Colon (tissue), 2 donors: Measurements from ENCODE around the gene PTGR2.
"Not testable (repeated sequence)": the region's sequence is repeated elsewhere in the genome, so short reads cannot be mapped to it uniquely, and the experiment has no call there.

Experiments
- FAIRE-seq: peaks from 2 replicates; lab custom pipeline; 2012; peaks lifted over from hg19 to GRCh38; lab: Jason Lieb, UNC
- donor health status: control.
- donor health status: control.

PTGR2 gene

GRCh38 chr14:73833530-73834260, 17.9 kb upstream of the PTGR2 start:
- no peak for FAIRE-seq

DNA sequence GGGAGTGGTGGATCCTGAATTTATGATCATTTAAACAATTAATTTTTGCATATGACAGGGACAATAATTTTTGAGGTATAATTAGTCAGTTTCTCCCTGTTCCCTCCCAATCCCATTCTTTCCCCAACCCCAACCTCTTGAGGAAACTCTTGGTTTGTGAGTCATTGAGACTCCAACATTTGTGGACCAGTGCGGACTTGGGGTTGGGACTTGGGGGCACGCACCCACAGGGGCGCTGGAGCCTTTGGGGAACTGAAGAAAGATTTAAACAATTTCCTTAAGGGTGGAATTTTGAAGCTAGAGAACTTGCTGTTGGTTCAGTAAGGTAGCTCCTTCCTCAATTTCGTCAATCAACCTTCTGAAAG, 17.4 kb upstream of the PTGR2 start:
- no peak for FAIRE-seq

- FAIRE-seq: not testable (repeated sequence)
Measured at GRCh38 chr14:73838293-73839034, 13.2 kb upstream of the PTGR2 start.

DNA sequence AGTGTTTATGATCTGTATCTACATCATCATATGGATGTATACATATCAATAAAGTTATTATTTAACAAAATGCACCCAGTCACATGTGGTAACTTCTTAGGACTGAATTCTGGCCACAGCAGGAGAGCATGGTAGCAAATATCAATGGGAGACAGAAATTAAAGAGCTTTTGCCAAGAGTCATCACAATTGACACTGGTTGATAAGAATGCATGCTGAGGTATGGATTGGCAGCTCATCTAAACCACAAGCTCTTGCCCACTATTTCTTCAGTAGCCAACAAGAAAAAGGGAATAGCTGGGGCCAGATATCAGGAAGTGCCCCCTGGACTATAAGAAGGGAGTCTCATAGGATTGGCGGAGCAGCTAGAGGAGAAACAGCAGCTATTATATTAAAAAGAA, 9.4 kb upstream of the PTGR2 start:
- FAIRE-seq: no peak

GRCh38 chr14:73842851-73843250, 8.8 kb upstream of the PTGR2 start:
- no peak for FAIRE-seq

- no peak for FAIRE-seq
Measured at GRCh38 chr14:73843296-73843695, 8.3 kb upstream of the PTGR2 start.

DNA sequence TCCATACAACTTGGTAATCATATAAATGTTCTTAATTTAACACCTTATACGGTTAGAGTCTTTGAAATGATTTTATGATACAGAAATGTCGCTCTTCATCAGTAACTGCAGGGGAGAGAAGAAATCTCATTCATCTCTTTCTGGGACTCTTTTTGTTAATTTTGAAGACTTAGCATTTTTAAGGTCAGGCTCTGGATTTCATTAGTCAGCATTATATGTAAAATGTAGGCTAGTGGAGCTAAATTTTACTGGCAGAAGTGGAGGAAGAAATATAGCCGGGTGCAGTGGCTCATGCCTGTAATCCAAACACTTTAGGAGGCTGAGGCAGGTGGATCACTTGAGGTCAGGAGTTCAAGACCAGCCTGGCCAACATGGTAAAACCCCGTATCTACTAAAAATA, 4.7 kb upstream of the PTGR2 start:
- no peak for FAIRE-seq

DNA sequence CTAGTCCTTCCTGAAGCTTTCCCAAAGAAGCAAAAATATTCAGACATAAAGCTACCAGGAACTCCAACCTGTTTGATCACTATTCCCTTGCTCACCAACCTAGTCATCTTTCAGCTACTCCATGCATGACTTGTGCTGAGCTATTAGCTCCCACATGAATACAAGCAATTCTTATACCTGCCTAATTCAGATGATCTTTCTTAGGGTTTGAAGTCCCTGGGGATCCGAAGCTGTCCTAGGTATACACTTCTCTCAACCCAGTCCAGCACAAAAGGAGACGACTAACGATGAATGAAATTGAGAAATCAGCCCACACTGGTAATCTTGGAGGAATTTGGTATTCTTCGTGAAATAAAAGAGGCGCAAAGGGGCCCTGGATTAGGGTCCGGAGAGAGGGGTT, 631 bp upstream of the PTGR2 start:
- no peak for FAIRE-seq

- FAIRE-seq: no peak
Measured at GRCh38 chr14:73859145-73859544, 7.5 kb downstream of the PTGR2 start.

- no peak for FAIRE-seq
Measured at GRCh38 chr14:73861073-73861472, 9.4 kb downstream of the PTGR2 start.

DNA sequence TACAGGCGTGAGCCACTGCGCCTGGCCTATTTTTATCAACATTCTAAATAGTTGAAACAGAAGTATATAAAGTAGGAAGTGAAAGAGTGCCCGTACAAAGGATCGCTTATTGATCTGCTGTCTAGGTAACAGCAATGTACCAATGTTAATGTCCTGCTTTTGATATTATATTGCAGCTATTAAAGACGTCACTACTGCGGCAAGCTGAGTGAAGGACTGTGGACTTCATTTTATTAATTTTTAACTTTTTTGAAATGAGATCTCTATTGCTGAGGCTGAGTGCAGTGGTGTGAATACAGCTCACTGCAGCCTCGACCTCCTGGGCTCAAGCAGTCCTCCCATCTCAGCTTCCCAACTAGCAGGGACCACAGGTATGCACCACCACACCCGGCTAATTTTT, 10.8 kb downstream of the PTGR2 start:
- no peak for FAIRE-seq

GRCh38 chr14:73863209-73863608, 11.6 kb downstream of the PTGR2 start:
- FAIRE-seq: no peak

DNA sequence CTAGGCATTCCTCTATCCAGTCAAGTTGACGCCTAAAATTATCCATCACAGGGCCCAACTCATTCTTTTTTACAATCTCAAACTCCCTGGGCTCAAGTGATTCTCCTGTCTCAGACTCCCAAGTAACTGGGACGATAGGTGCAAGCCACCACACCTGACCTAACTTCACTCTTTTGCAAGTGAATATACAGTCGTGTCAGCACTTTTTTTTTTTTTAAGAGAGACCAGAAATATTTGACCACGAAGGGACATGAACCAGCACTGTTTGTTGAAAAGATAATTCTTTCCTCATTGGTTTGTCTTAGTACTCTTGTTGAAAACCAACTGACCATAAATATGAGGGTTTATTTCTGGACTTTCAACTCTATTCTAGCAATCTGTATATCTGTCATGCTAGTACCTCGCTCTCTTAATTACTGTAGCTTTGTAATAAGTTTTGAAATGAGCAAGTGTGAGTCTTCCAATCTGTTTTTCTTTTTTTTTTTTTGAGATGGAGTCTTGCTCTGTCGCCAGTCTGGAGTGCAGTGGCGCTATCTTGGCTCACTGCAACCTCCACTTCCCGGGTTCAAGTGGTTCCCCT, 14.0 kb downstream of the PTGR2 start:
- no peak for FAIRE-seq

DNA sequence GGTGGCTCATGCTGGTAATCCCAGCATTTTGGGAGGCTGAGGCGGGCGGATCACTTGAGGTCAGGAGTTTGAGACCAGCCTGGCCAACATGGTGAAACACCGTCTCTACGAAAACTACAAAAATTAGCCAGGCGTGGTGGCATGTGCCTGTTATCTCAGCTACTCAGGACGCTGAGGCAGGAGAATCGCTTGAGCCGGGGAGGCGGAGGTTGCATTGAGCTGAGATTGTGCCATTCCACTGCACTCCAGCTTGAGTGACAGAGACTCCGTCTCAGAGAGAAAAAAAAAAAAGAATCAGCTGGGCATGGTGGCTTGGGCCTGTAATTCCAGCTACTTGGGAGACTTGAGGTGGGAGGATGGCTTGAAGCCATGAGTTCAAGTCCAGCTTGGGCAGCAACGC, 18.1 kb downstream of the PTGR2 start:
- not testable (repeated sequence) for FAIRE-seq

DNA sequence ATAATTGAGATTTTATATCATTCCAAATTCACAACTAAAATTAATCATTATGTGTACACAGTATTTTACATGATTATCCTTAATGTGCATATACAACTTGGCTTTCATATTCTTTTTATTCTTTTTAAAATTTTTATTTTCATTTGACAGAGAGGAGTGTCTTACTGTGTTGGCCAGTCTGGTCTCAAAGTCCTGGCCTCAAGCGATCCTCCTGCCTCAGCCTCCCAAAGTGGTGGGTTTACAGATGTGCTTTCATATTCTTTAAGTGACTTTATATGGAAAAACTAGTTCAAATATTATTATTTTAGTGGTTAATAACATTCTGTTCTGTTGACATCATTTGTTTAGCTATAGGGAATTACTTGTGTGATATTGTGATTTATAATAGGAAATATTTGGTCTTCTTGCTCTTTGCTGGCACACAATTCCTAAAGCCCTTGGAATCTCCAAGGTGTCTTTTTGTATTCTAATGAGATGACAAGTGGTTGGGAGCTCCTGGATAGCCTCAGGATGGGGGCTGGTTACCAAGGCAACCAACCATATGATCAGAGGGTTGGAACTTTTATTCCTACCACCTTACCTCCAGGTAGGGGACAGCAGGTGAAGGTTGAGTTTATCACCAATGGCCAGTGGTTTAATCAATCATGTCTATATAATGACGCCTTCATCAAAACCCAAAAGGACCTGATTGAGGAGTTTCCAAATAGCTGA, 19.0 kb downstream of the PTGR2 start:
- no peak for FAIRE-seq

GRCh38 chr14:73873660-73874059, 22.0 kb downstream of the PTGR2 start:
- no peak for FAIRE-seq

GRCh38 chr14:73877790-73878189, 26.2 kb downstream of the PTGR2 start:
- FAIRE-seq: no peak

- no peak for FAIRE-seq
Measured at GRCh38 chr14:73878436-73878835, 26.8 kb downstream of the PTGR2 start.

DNA sequence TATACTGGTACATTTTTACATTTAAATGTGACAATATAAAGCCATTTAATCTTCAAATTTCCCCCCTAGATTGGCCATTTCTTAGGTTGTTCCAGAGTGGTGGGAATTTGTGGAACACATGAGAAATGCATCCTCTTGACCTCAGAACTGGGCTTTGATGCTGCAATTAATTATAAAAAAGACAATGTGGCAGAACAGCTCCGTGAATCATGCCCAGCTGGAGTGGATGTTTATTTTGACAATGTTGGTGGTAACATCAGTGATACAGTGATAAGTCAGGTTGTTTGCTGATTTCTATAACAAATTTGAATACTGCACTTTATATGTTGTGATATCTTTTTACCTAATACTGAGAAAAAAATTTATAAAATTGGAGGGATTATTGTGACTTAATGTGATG, 27.4 kb downstream of the PTGR2 start:
- FAIRE-seq: no peak

DNA sequence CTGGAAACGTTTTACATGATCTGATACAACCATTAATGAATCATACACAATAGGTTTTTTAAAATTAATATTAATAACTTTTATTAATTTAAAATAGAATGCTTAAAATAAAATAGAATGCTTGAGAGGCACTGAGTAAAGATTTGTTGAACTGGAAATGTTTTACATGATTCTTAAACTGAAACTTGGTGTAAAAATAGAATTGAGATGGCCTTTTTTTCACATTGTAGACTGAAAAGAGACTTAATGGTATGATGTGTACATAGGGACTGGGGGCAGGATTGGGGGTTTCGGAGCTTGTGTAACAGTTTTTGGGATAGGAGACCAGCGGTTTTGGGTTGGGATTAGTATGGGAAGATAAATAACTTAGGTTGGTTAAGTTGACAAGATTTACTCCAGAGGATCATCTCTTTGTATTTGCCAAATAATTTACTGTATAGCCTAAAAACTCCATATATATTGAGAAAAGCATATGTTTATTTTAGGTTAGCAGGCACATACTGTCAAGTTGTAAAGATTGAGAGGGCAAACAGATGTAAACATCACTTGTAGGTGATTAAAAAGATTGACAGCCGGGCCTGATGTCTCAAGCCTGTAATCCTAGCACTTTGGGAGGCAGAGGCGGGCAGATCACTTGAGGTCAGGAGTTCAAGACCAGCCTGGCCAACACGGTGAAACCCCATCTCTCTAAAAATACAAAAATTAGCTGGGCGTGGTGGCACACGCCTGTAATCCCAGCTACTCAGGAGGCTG, 33.0 kb downstream of the PTGR2 start:
- FAIRE-seq: no peak

DNA sequence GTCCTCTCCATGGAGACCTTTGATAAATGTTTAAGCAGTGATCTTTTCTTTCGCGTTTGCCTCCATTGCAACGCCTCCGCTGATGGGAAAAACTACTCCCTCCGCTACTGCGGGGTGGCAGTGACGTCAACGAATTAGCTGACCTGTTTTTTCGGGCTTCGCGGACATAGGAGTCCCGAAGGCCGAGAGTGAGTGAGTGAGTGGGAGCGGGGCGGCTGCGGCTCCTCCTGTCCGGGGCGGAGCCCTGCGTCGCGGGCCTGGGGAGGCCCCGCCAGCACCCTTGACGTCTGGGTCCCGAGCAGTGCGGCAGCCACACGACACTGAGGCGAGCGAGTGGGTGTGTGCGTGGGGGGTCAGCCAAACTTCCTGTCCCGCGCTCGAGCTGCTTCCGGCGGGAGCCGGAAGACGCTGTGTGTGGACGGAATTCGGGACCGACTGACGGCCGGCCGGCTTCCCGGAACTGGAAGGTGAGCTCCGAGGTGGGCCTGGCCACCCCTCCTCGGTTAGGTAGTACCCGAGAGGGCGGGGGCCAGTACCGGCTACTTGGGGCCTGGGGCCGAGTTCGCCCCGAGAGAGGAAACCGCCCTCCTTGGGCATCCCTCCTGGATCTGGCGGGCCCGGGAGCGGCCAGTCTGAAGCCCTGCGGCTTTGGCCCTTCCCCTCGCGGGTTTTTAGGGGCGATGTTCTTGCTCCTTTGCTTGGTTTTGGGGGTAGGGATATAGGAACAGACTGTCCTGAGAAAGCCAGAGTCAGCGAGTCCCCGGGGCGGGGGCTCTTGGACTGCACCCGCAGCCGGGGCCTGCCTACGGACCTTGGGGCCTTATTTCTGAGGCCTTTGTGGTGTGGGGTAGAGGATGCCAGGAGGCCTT, 35.1 kb downstream of the PTGR2 start, which contains the start of gene ZNF410:
ZNF410 (plus strand) TSS at position 411 of the 869 bp plus-strand sequence. CDS start 5,317 bp downstream, outside the sequence.
- no peak for FAIRE-seq
